H1 (cell line): Measurements from ENCODE around the gene CDH20. TPM values are rescaled to one million over a fixed set of nuclear protein-coding genes. Genes with fewer than 3 reads are reported as not detected.

Experiments used
- KDM5A ChIP-seq: fragments of 200-600 bp; IDR thresholded peaks from 2 replicates; pipeline ENCODE4 v1.7.1; 2012; ENCODE audit warnings: mild to moderate bottlenecking, low read length, inconsistent platforms, mixed read lengths
- RFX5 ChIP-seq: IDR thresholded peaks from 2 replicates; pipeline ENCODE4 v1.6.1; 2011; ENCODE audit warnings: low read depth, low read length, improper control_type of control experiment, borderline replicate concordance
- RXRA ChIP-seq: IDR thresholded peaks from 2 replicates; pipeline ENCODE4 v1.6.1; 2011; ENCODE audit warnings: low read depth, mild to moderate bottlenecking, low read length, moderate library complexity; ENCODE audit not compliant: insufficient read depth
- polyA plus RNA-seq, 7 experiments: library from polyadenylated mRNA; depleted of rRNA in 3 of 7; stranded (reverse) in 5 of 7; unstranded in 2 of 7; fragments of >200 nt in 5 of 7; fragments of 200-250 nt in 2 of 7; gene quantifications; 1 replicate in 5 of 7; 2 replicates in 1 of 7; 4 replicates in 1 of 7; pipeline versions ENCODE4 v1.2.1 to v1.2.3, GENCODE V29; 2011 to 2013; ENCODE audit warnings: missing spikeins in 2 of 7, mixed read lengths in 2 of 7
- total RNA-seq: library from RNA; stranded (reverse); fragmentation: NEBNext Ultra II Directional; extraction: Animal tissue kit (Norgen Biotek cat#: 25700); gene quantifications from 2 replicates; pipeline ENCODE4 v1.2.1, GENCODE V29; 2021
- TF ChIP-seq, protein P1 (sequence below): fragments of 300-600 bp; sonication (generic); IDR thresholded peaks from 2 replicates; pipeline ENCODE4 v1.7.1; 2012; ENCODE audit warnings: low read length, moderate library complexity, mild to moderate bottlenecking, inconsistent platforms; ENCODE audit not compliant: insufficient replicate concordance
- TF ChIP-seq, protein P2 (sequence below): IDR thresholded peaks from 2 replicates; pipeline ENCODE4 v1.6.1; 2012; ENCODE audit warnings: inconsistent platforms
- TF ChIP-seq, protein P3 (sequence below): IDR thresholded peaks from 2 replicates; pipeline ENCODE4 v1.6.1; 2012; ENCODE audit warnings: low read length, inconsistent platforms

Gene CDH20
- total and polyA plus RNA-seq, 2 of the 8 experiments (the other 6 are each of a cell fraction or from before 2014, with no cell fraction given): 0.07 to 0.12 TPM

GRCh38 chr18:61587865-61588264, 254.6 kb downstream of the CDH20 start (continued):
- TF ChIP-seq, protein P1, sequence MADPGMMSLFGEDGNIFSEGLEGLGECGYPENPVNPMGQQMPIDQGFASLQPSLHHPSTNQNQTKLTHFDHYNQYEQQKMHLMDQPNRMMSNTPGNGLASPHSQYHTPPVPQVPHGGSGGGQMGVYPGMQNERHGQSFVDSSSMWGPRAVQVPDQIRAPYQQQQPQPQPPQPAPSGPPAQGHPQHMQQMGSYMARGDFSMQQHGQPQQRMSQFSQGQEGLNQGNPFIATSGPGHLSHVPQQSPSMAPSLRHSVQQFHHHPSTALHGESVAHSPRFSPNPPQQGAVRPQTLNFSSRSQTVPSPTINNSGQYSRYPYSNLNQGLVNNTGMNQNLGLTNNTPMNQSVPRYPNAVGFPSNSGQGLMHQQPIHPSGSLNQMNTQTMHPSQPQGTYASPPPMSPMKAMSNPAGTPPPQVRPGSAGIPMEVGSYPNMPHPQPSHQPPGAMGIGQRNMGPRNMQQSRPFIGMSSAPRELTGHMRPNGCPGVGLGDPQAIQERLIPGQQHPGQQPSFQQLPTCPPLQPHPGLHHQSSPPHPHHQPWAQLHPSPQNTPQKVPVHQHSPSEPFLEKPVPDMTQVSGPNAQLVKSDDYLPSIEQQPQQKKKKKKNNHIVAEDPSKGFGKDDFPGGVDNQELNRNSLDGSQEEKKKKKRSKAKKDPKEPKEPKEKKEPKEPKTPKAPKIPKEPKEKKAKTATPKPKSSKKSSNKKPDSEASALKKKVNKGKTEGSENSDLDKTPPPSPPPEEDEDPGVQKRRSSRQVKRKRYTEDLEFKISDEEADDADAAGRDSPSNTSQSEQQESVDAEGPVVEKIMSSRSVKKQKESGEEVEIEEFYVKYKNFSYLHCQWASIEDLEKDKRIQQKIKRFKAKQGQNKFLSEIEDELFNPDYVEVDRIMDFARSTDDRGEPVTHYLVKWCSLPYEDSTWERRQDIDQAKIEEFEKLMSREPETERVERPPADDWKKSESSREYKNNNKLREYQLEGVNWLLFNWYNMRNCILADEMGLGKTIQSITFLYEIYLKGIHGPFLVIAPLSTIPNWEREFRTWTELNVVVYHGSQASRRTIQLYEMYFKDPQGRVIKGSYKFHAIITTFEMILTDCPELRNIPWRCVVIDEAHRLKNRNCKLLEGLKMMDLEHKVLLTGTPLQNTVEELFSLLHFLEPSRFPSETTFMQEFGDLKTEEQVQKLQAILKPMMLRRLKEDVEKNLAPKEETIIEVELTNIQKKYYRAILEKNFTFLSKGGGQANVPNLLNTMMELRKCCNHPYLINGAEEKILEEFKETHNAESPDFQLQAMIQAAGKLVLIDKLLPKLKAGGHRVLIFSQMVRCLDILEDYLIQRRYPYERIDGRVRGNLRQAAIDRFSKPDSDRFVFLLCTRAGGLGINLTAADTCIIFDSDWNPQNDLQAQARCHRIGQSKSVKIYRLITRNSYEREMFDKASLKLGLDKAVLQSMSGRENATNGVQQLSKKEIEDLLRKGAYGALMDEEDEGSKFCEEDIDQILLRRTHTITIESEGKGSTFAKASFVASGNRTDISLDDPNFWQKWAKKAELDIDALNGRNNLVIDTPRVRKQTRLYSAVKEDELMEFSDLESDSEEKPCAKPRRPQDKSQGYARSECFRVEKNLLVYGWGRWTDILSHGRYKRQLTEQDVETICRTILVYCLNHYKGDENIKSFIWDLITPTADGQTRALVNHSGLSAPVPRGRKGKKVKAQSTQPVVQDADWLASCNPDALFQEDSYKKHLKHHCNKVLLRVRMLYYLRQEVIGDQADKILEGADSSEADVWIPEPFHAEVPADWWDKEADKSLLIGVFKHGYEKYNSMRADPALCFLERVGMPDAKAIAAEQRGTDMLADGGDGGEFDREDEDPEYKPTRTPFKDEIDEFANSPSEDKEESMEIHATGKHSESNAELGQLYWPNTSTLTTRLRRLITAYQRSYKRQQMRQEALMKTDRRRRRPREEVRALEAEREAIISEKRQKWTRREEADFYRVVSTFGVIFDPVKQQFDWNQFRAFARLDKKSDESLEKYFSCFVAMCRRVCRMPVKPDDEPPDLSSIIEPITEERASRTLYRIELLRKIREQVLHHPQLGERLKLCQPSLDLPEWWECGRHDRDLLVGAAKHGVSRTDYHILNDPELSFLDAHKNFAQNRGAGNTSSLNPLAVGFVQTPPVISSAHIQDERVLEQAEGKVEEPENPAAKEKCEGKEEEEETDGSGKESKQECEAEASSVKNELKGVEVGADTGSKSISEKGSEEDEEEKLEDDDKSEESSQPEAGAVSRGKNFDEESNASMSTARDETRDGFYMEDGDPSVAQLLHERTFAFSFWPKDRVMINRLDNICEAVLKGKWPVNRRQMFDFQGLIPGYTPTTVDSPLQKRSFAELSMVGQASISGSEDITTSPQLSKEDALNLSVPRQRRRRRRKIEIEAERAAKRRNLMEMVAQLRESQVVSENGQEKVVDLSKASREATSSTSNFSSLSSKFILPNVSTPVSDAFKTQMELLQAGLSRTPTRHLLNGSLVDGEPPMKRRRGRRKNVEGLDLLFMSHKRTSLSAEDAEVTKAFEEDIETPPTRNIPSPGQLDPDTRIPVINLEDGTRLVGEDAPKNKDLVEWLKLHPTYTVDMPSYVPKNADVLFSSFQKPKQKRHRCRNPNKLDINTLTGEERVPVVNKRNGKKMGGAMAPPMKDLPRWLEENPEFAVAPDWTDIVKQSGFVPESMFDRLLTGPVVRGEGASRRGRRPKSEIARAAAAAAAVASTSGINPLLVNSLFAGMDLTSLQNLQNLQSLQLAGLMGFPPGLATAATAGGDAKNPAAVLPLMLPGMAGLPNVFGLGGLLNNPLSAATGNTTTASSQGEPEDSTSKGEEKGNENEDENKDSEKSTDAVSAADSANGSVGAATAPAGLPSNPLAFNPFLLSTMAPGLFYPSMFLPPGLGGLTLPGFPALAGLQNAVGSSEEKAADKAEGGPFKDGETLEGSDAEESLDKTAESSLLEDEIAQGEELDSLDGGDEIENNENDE: no peak
- TF ChIP-seq KDM5A (no peak), RFX5 (no peak), RXRA (no peak)
- TF ChIP-seq, protein P2, sequence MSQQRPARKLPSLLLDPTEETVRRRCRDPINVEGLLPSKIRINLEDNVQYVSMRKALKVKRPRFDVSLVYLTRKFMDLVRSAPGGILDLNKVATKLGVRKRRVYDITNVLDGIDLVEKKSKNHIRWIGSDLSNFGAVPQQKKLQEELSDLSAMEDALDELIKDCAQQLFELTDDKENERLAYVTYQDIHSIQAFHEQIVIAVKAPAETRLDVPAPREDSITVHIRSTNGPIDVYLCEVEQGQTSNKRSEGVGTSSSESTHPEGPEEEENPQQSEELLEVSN: no peak
- TF ChIP-seq, protein P3, sequence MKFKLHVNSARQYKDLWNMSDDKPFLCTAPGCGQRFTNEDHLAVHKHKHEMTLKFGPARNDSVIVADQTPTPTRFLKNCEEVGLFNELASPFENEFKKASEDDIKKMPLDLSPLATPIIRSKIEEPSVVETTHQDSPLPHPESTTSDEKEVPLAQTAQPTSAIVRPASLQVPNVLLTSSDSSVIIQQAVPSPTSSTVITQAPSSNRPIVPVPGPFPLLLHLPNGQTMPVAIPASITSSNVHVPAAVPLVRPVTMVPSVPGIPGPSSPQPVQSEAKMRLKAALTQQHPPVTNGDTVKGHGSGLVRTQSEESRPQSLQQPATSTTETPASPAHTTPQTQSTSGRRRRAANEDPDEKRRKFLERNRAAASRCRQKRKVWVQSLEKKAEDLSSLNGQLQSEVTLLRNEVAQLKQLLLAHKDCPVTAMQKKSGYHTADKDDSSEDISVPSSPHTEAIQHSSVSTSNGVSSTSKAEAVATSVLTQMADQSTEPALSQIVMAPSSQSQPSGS: no peak
